ENCODE data around the gene ZNF593. TPM values are rescaled to one million over a fixed set of nuclear protein-coding genes. Genes with fewer than 3 reads are reported as not detected.

ZNF593 gene
- total and polyA plus RNA-seq, 10 of the 15 experiments (the other 5 are each of a cell fraction or from before 2014, with no cell fraction given) = 7.7 to 156 (median 51.0) TPM

- WGBS (ENCODE audit: insufficient coverage, insufficient replicate concordance, low lambda C conversion rate, missing lambda C conversion rate) = 48% methylated on average over 6 of the region's 6 CpGs
- H3K9ac ChIP-seq (ENCODE audit: control insufficient read depth, insufficient read depth, low read length) = no peak overlapping the region
- H3K4me3 ChIP-seq = no peak overlapping the region
- H3K27ac ChIP-seq (ENCODE audit: control insufficient read depth, insufficient read depth) = no peak overlapping the region
- intact Hi-C loops (cut with micrococcal nuclease; ENCODE audit: unreplicated experiment) = no loop called here
- BruUV-seq (replicated peaks) = no TSS peak
- no peak for ATAC-seq
- H3K4me1 ChIP-seq (ENCODE audit: control insufficient read depth, insufficient read depth, low read length) = no peaks in the 10 kb centered on the region
- H4K20me1 ChIP-seq (ENCODE audit: control insufficient read depth, insufficient read depth) = no peaks in the 10 kb centered on the region
- SMC1A ChIA-PET (ENCODE audit: uncharacterized antibody, unreplicated experiment) = interaction anchor here (0.6 kb wide), 1 partner anchor 8 kb away, joined by 3 read pairs; no protein-coding TSS in a partner anchor
- H2AFZ ChIP-seq (ENCODE audit: control insufficient read depth, low read depth, low read length) = no peak overlapping the region
- H3K36me3 ChIP-seq (ENCODE audit: control insufficient read depth in 2 of 2, insufficient read depth in 2 of 2, low read length in 1 of 2) = no peaks in the 10 kb centered on the region
- no peak for DNase-seq (ENCODE audit: low read depth, low spot score)
- H3K79me2 ChIP-seq (ENCODE audit: control insufficient read depth, insufficient read depth, low read length) = no peaks in the 10 kb centered on the region
- H3K4me2 ChIP-seq (ENCODE audit: control insufficient read depth, insufficient read depth) = no peak overlapping the region
- H3K9me3 ChIP-seq (replicated peaks; ENCODE audit: control insufficient read depth, insufficient read depth, low read length) = no peaks in the 10 kb centered on the region
- no peaks in the 10 kb centered on the region for H3K27me3 ChIP-seq (replicated peaks in 1 of 2; ENCODE audit: control insufficient read depth in 2 of 2, insufficient read depth in 2 of 2, low read length in 1 of 2)
- POLR2A ChIA-PET = no interaction called here
- in situ Hi-C loops (cut with MboI) = no loop called here
- no peak for FAIRE-seq
- CTCF ChIA-PET = interaction anchor here (0.6 to 1.4 kb wide), 2 partner anchors 85 to 204 kb away, joined by 4 read pairs; no protein-coding TSS in a partner anchor
- RAD21 ChIA-PET (ENCODE audit: unreplicated experiment) = no interaction called here
- TF ChIP-seq ZNF24 (IDR thresholded peaks at IDR 0.05) = no peak
- TF ChIP-seq ETV6 (conservative IDR thresholded peaks at IDR 0.05 in 1 of 2, IDR thresholded peaks at IDR 0.05 in 1 of 2; ENCODE audit: borderline replicate concordance in 1 of 2, low read depth in 1 of 2) = no peak
- no peak for TF ChIP-seq ZBED1 (IDR thresholded peaks at IDR 0.05; ENCODE audit: borderline replicate concordance)
- TF ChIP-seq PKNOX1 (IDR thresholded peaks at IDR 0.05) = no peak
- TF ChIP-seq CBX5 (IDR thresholded peaks at IDR 0.05; ENCODE audit: low read depth) = no peak
- no peak for TF ChIP-seq ZNF384 (IDR thresholded peaks at IDR 0.05; ENCODE audit: borderline replicate concordance, low read depth, low read length)
- no peak for TF ChIP-seq HCFC1 (IDR thresholded peaks at IDR 0.05; ENCODE audit: low read length)
- TF ChIP-seq SMAD1 (IDR thresholded peaks at IDR 0.05; ENCODE audit: low read depth, partially characterized antibody) = no peak
- TF ChIP-seq MXI1 (IDR thresholded peaks at IDR 0.05; ENCODE audit: low read depth, low read length) = no peak
- TF ChIP-seq TBL1XR1 (IDR thresholded peaks at IDR 0.05; ENCODE audit: low read depth, low read length) = no peak
- no peak for TF ChIP-seq RB1 (IDR thresholded peaks at IDR 0.05; ENCODE audit: borderline replicate concordance)
- no peak for TF ChIP-seq ZBTB40 (IDR thresholded peaks at IDR 0.05; ENCODE audit: borderline replicate concordance)
- TF ChIP-seq ZNF687 (IDR thresholded peaks at IDR 0.05) = no peak
- TF ChIP-seq TAF1 (IDR thresholded peaks at IDR 0.05; ENCODE audit: borderline replicate concordance, low read depth, low read length) = no peak
- TF ChIP-seq STAT3 (IDR thresholded peaks at IDR 0.05; ENCODE audit: low read depth, low read length) = no peak
- TF ChIP-seq IKZF1 (conservative IDR thresholded peaks at IDR 0.05) = no peak
Measured at GRCh38 chr1:26213335-26213905, 43.7 kb downstream of the ZNF593 start.
